GM21825 (cell line): ENCODE data around the gene LENG8.
"Not testable (repeated sequence)": the region's sequence is repeated elsewhere in the genome, so short reads cannot be mapped to it uniquely, and the experiment has no call there.

Experiments
- ATAC-seq: cut with Tn5 transposase; IDR thresholded peaks from one replicate; pipeline ENCODE4 v1.9.1; 2021; ENCODE audit warnings: mild to moderate bottlenecking, moderate library complexity; ENCODE audit not compliant: unreplicated experiment

The LENG8 gene

GRCh38 chr19:54439174-54439851, 9.7 kb upstream of the LENG8 start:
- ATAC-seq, result no peak

GRCh38 chr19:54440641-54441040, 8.4 kb upstream of the LENG8 start:
- no peak for ATAC-seq

GRCh38 chr19:54444737-54445136, 4.3 kb upstream of the LENG8 start:
- ATAC-seq, result no peak

GRCh38 chr19:54446349-54446748, 2.6 kb upstream of the LENG8 start:
- not testable (repeated sequence) for ATAC-seq

GRCh38 chr19:54448040-54448773, 792 bp upstream of the LENG8 start:
- ATAC-seq, result no peak

- ATAC-seq, result no peak
Measured at GRCh38 chr19:54449701-54450069, 686 bp downstream of the LENG8 start.

- no peak for ATAC-seq
Measured at GRCh38 chr19:54451331-54451871, 2.4 kb downstream of the LENG8 start.

GRCh38 chr19:54451997-54452396, 3.0 kb downstream of the LENG8 start:
- no peak for ATAC-seq

GRCh38 chr19:54452626-54453025, 3.6 kb downstream of the LENG8 start:
- ATAC-seq, result no peak

GRCh38 chr19:54453921-54454780, 5.2 kb downstream of the LENG8 start:
- no peak for ATAC-seq

- no peak for ATAC-seq
Measured at GRCh38 chr19:54454781-54455675, 6.0 kb downstream of the LENG8 start.

- ATAC-seq, result no peak
Measured at GRCh38 chr19:54455786-54456422, 6.9 kb downstream of the LENG8 start.

GRCh38 chr19:54456423-54457373, 7.7 kb downstream of the LENG8 start:
- ATAC-seq, result no peak

- ATAC-seq, result no peak
Measured at GRCh38 chr19:54457773-54458647, 9.0 kb downstream of the LENG8 start.

GRCh38 chr19:54458648-54459281, 9.8 kb downstream of the LENG8 start:
- no peak for ATAC-seq

GRCh38 chr19:54459282-54460229, 10.6 kb downstream of the LENG8 start:
- no peak for ATAC-seq
